ENCODE data around the gene SPINK5. TPM values are rescaled to one million over a fixed set of nuclear protein-coding genes. Genes with fewer than 3 reads are reported as not detected.

Gene SPINK5
- total RNA-seq, 1 donor = not detected

- Histone ChIP-seq H3K27me3 (ENCODE audit: insufficient read depth, low read length) (no peaks in the 10 kb centered on the region), H3K79me2 (ENCODE audit: insufficient read depth, low read length) (no peaks in the 10 kb centered on the region), H3K4me1 (ENCODE audit: insufficient read depth, low read length) (no peaks in the 10 kb centered on the region), H2AFZ (ENCODE audit: low read length) (no peak overlapping the region), H3K4me2 (ENCODE audit: insufficient read depth, low read length) (no peak overlapping the region), H3K27ac (ENCODE audit: low read depth, low read length) (no peak overlapping the region), H3K4me3 (ENCODE audit: insufficient read depth, low read length) (no peak overlapping the region), H3K9me3 (ENCODE audit: low read depth, low read length) (no peaks in the 10 kb centered on the region), H4K20me1 (ENCODE audit: insufficient read depth, low read length) (no peaks in the 10 kb centered on the region), H3K36me3 (ENCODE audit: insufficient read depth, low read length) (no peaks in the 10 kb centered on the region)
- no peak for DNase-seq (ENCODE audit: insufficient read length, low spot score, missing footprints)
- TF ChIP-seq CTCF (IDR thresholded peaks at IDR 0.05; ENCODE audit: extremely low read depth, low read depth, low read length) = no peak
Measured at GRCh38 chr5:148090773-148091250, 27.0 kb downstream of the SPINK5 start.

GRCh38 chr5:148091991-148092964 is 28.5 kb downstream of the SPINK5 start:
- Histone ChIP-seq H3K36me3 (ENCODE audit: insufficient read depth, low read length) (no peaks in the 10 kb centered on the region), H3K4me2 (ENCODE audit: insufficient read depth, low read length) (no peak overlapping the region), H3K27me3 (ENCODE audit: insufficient read depth, low read length) (no peaks in the 10 kb centered on the region), H2AFZ (ENCODE audit: low read length) (no peak overlapping the region), H3K79me2 (ENCODE audit: insufficient read depth, low read length) (no peaks in the 10 kb centered on the region), H3K4me1 (ENCODE audit: insufficient read depth, low read length) (no peaks in the 10 kb centered on the region), H3K4me3 (ENCODE audit: insufficient read depth, low read length) (no peak overlapping the region), H4K20me1 (ENCODE audit: insufficient read depth, low read length) (no peaks in the 10 kb centered on the region), H3K9me3 (ENCODE audit: low read depth, low read length) (no peaks in the 10 kb centered on the region), H3K27ac (ENCODE audit: low read depth, low read length) (no peak overlapping the region)
- no peak for TF ChIP-seq CTCF (IDR thresholded peaks at IDR 0.05; ENCODE audit: extremely low read depth, low read depth, low read length)
- no peak for DNase-seq (ENCODE audit: insufficient read length, low spot score, missing footprints)

- TF ChIP-seq CTCF (IDR thresholded peaks at IDR 0.05; ENCODE audit: extremely low read depth, low read depth, low read length) = no peak
- Histone ChIP-seq H4K20me1 (ENCODE audit: insufficient read depth, low read length) (no peaks in the 10 kb centered on the region), H3K27ac (ENCODE audit: low read depth, low read length) (no peak overlapping the region)
Measured at GRCh38 chr5:148094336-148094735, 30.6 kb downstream of the SPINK5 start.

GRCh38 chr5:148104226-148104625 is 40.4 kb downstream of the SPINK5 start:
- H3K9me3 ChIP-seq (ENCODE audit: low read depth, low read length) = no peaks in the 10 kb centered on the region
- no peaks in the 10 kb centered on the region for H4K20me1 ChIP-seq (ENCODE audit: insufficient read depth, low read length)
- H3K27ac ChIP-seq (ENCODE audit: low read depth, low read length) = no peak overlapping the region
- no peaks in the 10 kb centered on the region for H3K27me3 ChIP-seq (ENCODE audit: insufficient read depth, low read length)
- no peak for TF ChIP-seq CTCF (IDR thresholded peaks at IDR 0.05; ENCODE audit: extremely low read depth, low read depth, low read length)
- no peaks in the 10 kb centered on the region for H3K79me2 ChIP-seq (ENCODE audit: insufficient read depth, low read length)
- no peak overlapping the region for H2AFZ ChIP-seq (ENCODE audit: low read length)
- DNase-seq (ENCODE audit: insufficient read length, low spot score, missing footprints) = no peak
- H3K4me3 ChIP-seq (ENCODE audit: insufficient read depth, low read length) = no peak overlapping the region
- H3K4me1 ChIP-seq (ENCODE audit: insufficient read depth, low read length) = no peaks in the 10 kb centered on the region
- no peaks in the 10 kb centered on the region for H3K36me3 ChIP-seq (ENCODE audit: insufficient read depth, low read length)
- H3K4me2 ChIP-seq (ENCODE audit: insufficient read depth, low read length) = no peak overlapping the region

More at GRCh38 chr5:148094336-148094735, 30.6 kb downstream of the SPINK5 start:
- H3K9me3 ChIP-seq (ENCODE audit: low read depth, low read length) = no peaks in the 10 kb centered on the region
- no peaks in the 10 kb centered on the region for H3K36me3 ChIP-seq (ENCODE audit: insufficient read depth, low read length)
- H2AFZ ChIP-seq (ENCODE audit: low read length) = no peak overlapping the region
- no peak for DNase-seq (ENCODE audit: insufficient read length, low spot score, missing footprints)
- H3K4me2 ChIP-seq (ENCODE audit: insufficient read depth, low read length) = no peak overlapping the region
- H3K4me1 ChIP-seq (ENCODE audit: insufficient read depth, low read length) = no peaks in the 10 kb centered on the region
- no peaks in the 10 kb centered on the region for H3K27me3 ChIP-seq (ENCODE audit: insufficient read depth, low read length)
- H3K4me3 ChIP-seq (ENCODE audit: insufficient read depth, low read length) = no peak overlapping the region
- H3K79me2 ChIP-seq (ENCODE audit: insufficient read depth, low read length) = no peaks in the 10 kb centered on the region
